H9 (cell line): ENCODE results near the gene COL19A1. TPM values are rescaled to one million over a fixed set of nuclear protein-coding genes. Genes with fewer than 3 reads are reported as not detected.

Experiments used
- DNase-seq: peaks from one replicate; pipeline ENCODE4 v3.0.0-alpha.2; 2017
- H2AFZ ChIP-seq: one replicate; pipeline ENCODE4 v1.6.1; 2013; ENCODE audit warnings: mild to moderate bottlenecking, low read length, control low read depth, moderate library complexity
- H2AK5ac ChIP-seq: 2 replicates; pipeline ENCODE4 v1.6.1; 2013; ENCODE audit warnings: low read length, control low read depth, mixed read lengths; ENCODE audit not compliant: insufficient read length
- H2BK120ac ChIP-seq: one replicate; pipeline ENCODE4 v1.6.1; 2013; ENCODE audit warnings: low read depth, mild to moderate bottlenecking, low read length, control low read depth, inconsistent platforms; ENCODE audit not compliant: poor library complexity, severe bottlenecking
- H2BK12ac ChIP-seq: 2 replicates; pipeline ENCODE4 v1.6.1; 2013; ENCODE audit warnings: low read length, control low read depth, mixed read lengths, low read depth; ENCODE audit not compliant: insufficient read length
- H2BK15ac ChIP-seq: 2 replicates; pipeline ENCODE4 v1.6.1; 2013; ENCODE audit warnings: low read depth, low read length, control low read depth
- H2BK20ac ChIP-seq: one replicate; pipeline ENCODE4 v1.6.1; 2013; ENCODE audit warnings: low read depth, mild to moderate bottlenecking, low read length, control low read depth, inconsistent platforms; ENCODE audit not compliant: poor library complexity, severe bottlenecking
- H2BK5ac ChIP-seq: 2 replicates; pipeline ENCODE4 v1.6.1; 2013; ENCODE audit warnings: low read length, control low read depth, mixed read lengths; ENCODE audit not compliant: insufficient read length
- H3K14ac ChIP-seq: 2 replicates; pipeline ENCODE4 v1.6.1; 2013; ENCODE audit warnings: low read length, control low read depth; ENCODE audit not compliant: insufficient read depth
- H3K18ac ChIP-seq: 2 replicates; pipeline ENCODE4 v1.6.1; 2013; ENCODE audit warnings: low read depth, mild to moderate bottlenecking, mixed read lengths, low read length, control low read depth; ENCODE audit not compliant: insufficient read length
- H3K23ac ChIP-seq: 2 replicates; pipeline ENCODE4 v1.6.1; 2013; ENCODE audit warnings: low read length, control low read depth, mixed read lengths, low read depth; ENCODE audit not compliant: insufficient read length
- H3K23me2 ChIP-seq: 2 replicates; pipeline ENCODE4 v1.6.1; 2013; ENCODE audit warnings: low read depth, mild to moderate bottlenecking, mixed read lengths, low read length, control low read depth; ENCODE audit not compliant: insufficient read length, poor library complexity, severe bottlenecking
- H3K27ac ChIP-seq: 2 replicates; pipeline ENCODE4 v1.5.1; 2013; ENCODE audit warnings: low read length, control low read depth, mixed read lengths, low read depth; ENCODE audit not compliant: insufficient read length
- H3K27me3 ChIP-seq: 2 replicates; pipeline ENCODE4 v1.6.1; 2013; ENCODE audit warnings: low read length, control low read depth, inconsistent platforms; ENCODE audit not compliant: insufficient read depth
- H3K4ac ChIP-seq: 2 replicates; pipeline ENCODE4 v1.6.1; 2013; ENCODE audit warnings: low read depth, mild to moderate bottlenecking, control low read depth, inconsistent platforms, low read length, moderate library complexity
- H3K4me1 ChIP-seq: 2 replicates; pipeline ENCODE4 v1.6.1; 2013; ENCODE audit warnings: low read length, control low read depth, inconsistent platforms; ENCODE audit not compliant: insufficient read depth
- H3K4me2 ChIP-seq: 2 replicates; pipeline ENCODE4 v1.6.1; 2013; ENCODE audit warnings: low read length, control low read depth, mixed read lengths; ENCODE audit not compliant: insufficient read length, insufficient read depth
- H3K56ac ChIP-seq: 2 replicates; pipeline ENCODE4 v1.6.1; 2013; ENCODE audit warnings: low read depth, mild to moderate bottlenecking, mixed read lengths, low read length, control low read depth; ENCODE audit not compliant: insufficient read length
- H3K79me1 ChIP-seq: 2 replicates; pipeline ENCODE4 v1.6.1; 2013; ENCODE audit warnings: low read depth, mild to moderate bottlenecking, moderate library complexity, low read length, control low read depth, inconsistent platforms; ENCODE audit not compliant: insufficient read depth, poor library complexity, severe bottlenecking
- H3K79me2 ChIP-seq: 2 replicates; pipeline ENCODE4 v1.6.1; 2013; ENCODE audit warnings: low read length, control low read depth, inconsistent platforms; ENCODE audit not compliant: insufficient read depth
- H3K9ac ChIP-seq: 2 replicates; pipeline ENCODE4 v1.6.1; 2013; ENCODE audit warnings: low read length, control low read depth, mixed read lengths; ENCODE audit not compliant: insufficient read length; ENCODE audit errors: extremely low read depth
- H3K9me3 ChIP-seq: one replicate; pipeline ENCODE4 v1.6.1; 2013; ENCODE audit warnings: low read depth, low read length, inconsistent platforms; ENCODE audit not compliant: control insufficient read depth
- H3T11ph ChIP-seq: one replicate; pipeline ENCODE4 v1.6.1; 2013; ENCODE audit warnings: mild to moderate bottlenecking, low read length, control low read depth, inconsistent platforms
- H4K20me1 ChIP-seq: one replicate; pipeline ENCODE4 v1.6.1; 2013; ENCODE audit not compliant: control insufficient read depth, insufficient read length, insufficient read depth
- H4K5ac ChIP-seq: 2 replicates; pipeline ENCODE4 v1.6.1; 2013; ENCODE audit warnings: low read depth, mild to moderate bottlenecking, mixed read lengths, low read length, control low read depth; ENCODE audit not compliant: insufficient read length
- H4K8ac ChIP-seq: replicated peaks from 2 replicates; pipeline ENCODE4 v1.6.1; 2013; ENCODE audit warnings: low read length, control low read depth, mixed read lengths, low read depth; ENCODE audit not compliant: insufficient read length
- H4K91ac ChIP-seq: 2 replicates; pipeline ENCODE4 v1.6.1; 2013; ENCODE audit warnings: low read depth, mild to moderate bottlenecking, moderate library complexity, mixed read lengths, low read length, control low read depth; ENCODE audit not compliant: insufficient read length
- H3K27ac Mint-ChIP-seq, 3 experiments: 2 replicates in 2 of 3; 3 replicates in 1 of 3; pipeline ENCODE4 v1.8.0; 2020 to 2021; ENCODE audit warnings: mixed read lengths in 3 of 3, mild to moderate bottlenecking in 1 of 3, moderate library complexity in 1 of 3
- H3K27me3 Mint-ChIP-seq: 2 replicates; pipeline ENCODE4 v1.8.0; 2021; ENCODE audit warnings: low read depth, mild to moderate bottlenecking, moderate library complexity, mixed read lengths
- H3K36me3 Mint-ChIP-seq, 3 experiments: 2 replicates in 2 of 3; 3 replicates in 1 of 3; pipeline ENCODE4 v1.8.0; 2020 to 2021; ENCODE audit warnings: low read depth in 3 of 3, mixed read lengths in 3 of 3; ENCODE audit not compliant: insufficient read depth in 1 of 3
- H3K4me1 Mint-ChIP-seq, 2 experiments: 2 replicates each; pipeline ENCODE4 v1.8.0; 2020; ENCODE audit warnings: mixed read lengths in 2 of 2
- H3K4me3 Mint-ChIP-seq, 2 experiments: 2 replicates in 1 of 2; 3 replicates in 1 of 2; pipeline ENCODE4 v1.8.0; 2020 to 2021; ENCODE audit warnings: mild to moderate bottlenecking in 2 of 2, mixed read lengths in 2 of 2, moderate library complexity in 1 of 2
- H3K9me3 Mint-ChIP-seq, 2 experiments: 2 replicates in 1 of 2; 3 replicates in 1 of 2; pipeline ENCODE4 v1.8.0; 2020; ENCODE audit warnings: mild to moderate bottlenecking in 2 of 2, mixed read lengths in 2 of 2, moderate library complexity in 1 of 2
- CTCF ChIP-seq: fragments of 200-600 bp; sonication (generic); conservative IDR thresholded peaks from 3 replicates; pipeline ENCODE4 v1.8.0; 2021; ENCODE audit warnings: antibody characterized with exemption, mild to moderate bottlenecking
- WGBS: extraction: QIAGEN DNeasy Blood & Tissue Kit; methylation state at CpG from one replicate; pipeline ENCODE4 v1.1.7; 2013; ENCODE audit warnings: missing lambda C conversion rate, low lambda C conversion rate, mixed read lengths; ENCODE audit not compliant: insufficient read length; ENCODE audit errors: extremely low coverage; 5-methylcytosine and 5-hydroxymethylcytosine counted together
- total RNA-seq: library from RNA; stranded (reverse); gene quantifications from 2 replicates; pipeline ENCODE4 v1.2.1, GENCODE V29; 2021

COL19A1 gene
- total RNA-seq, 1 experiment from 2014 or later = not detected

- Histone ChIP-seq H3K79me1 (no peaks in the 10 kb centered on the region), H3K14ac (no peak overlapping the region), H3K27ac (no peak overlapping the region), H3K27me3 (no peaks in the 10 kb centered on the region), H4K5ac (no peak overlapping the region), H3K56ac (no peak overlapping the region), H4K20me1 (no peaks in the 10 kb centered on the region), H3K18ac (no peak overlapping the region), H2BK20ac (no peak overlapping the region), H3K9me3 (no peaks in the 10 kb centered on the region), H2BK12ac (no peak overlapping the region), H3K9ac (no peak overlapping the region), H4K91ac (no peak overlapping the region), H2BK15ac (no peak overlapping the region), H3K4me2 (no peak overlapping the region), H3K23ac (no peak overlapping the region), H3K4me1 (no peaks in the 10 kb centered on the region), H2BK120ac (no peak overlapping the region), H2AK5ac (no peak overlapping the region), H3K23me2 (no peaks in the 10 kb centered on the region), H3T11ph (no peak overlapping the region), H4K8ac (no peak overlapping the region), H3K79me2 (no peaks in the 10 kb centered on the region), H2AFZ (no peak overlapping the region), H3K4ac (no peak overlapping the region), H2BK5ac (no peak overlapping the region)
- Mint-ChIP-seq H3K9me3 (no peaks in the 10 kb centered on the region), H3K27ac (no peak overlapping the region), H3K4me1 (no peaks in the 10 kb centered on the region), H3K36me3 (no peaks in the 10 kb centered on the region), H3K4me3 (no peak overlapping the region), H3K27me3 (no peaks in the 10 kb centered on the region)
- TF ChIP-seq CTCF = no peak
- no CpG with 5 or more reads among the region's 2 CpGs for WGBS
- no peak for DNase-seq
These were observed 278.8 kb downstream of the COL19A1 start for GRCh38 chr6:70145178-70145577.
